OCI-LY3 (cell line): Measurements from ENCODE around the gene ZNF106.

Experiments used
- CTCF ChIP-seq: fragments of 200-600, 300-600 bp; sonication (generic); IDR thresholded peaks from 2 replicates; pipeline ENCODE4 v1.5.1; 2014; ENCODE audit warnings: antibody characterized with exemption, low read length, low read depth
- EZH2phosphoT487 ChIP-seq: fragments of 200-600 bp; shearing (Covaris generic); IDR thresholded peaks from 2 replicates; pipeline ENCODE4 v1.6.1; 2018; ENCODE audit warnings: antibody characterized with exemption, mixed run types, low read depth

- TF ChIP-seq CTCF (no peak), EZH2phosphoT487 (no peak)
These were observed 29.7 kb downstream of the ZNF106 start for GRCh38 chr15:42461261-42461660.
